Smooth muscle cell (in vitro differentiated cells): ENCODE data around the gene CNTNAP5. TPM values are rescaled to one million over a fixed set of nuclear protein-coding genes. Genes with fewer than 3 reads are reported as not detected.

Source experiments
- DNase-seq: peaks from one replicate; lab custom pipeline; 2025; ENCODE audit not compliant: unreplicated experiment; lab: John Stamatoyannopoulos, UW
- H2AFZ ChIP-seq: fragments of 200-600 bp; sonication (generic); 2 replicates; pipeline ENCODE4 v1.6.0; 2016; ENCODE audit warnings: antibody characterized with exemption, low read depth, mild to moderate bottlenecking
- H3F3A ChIP-seq: fragments of 200-600 bp; sonication (generic); 2 replicates; pipeline ENCODE4 v1.6.0; 2017; ENCODE audit warnings: antibody characterized with exemption, low read depth
- H3K27ac ChIP-seq: fragments of 200-600 bp; sonication (generic); 2 replicates; pipeline ENCODE4 v1.5.1; 2016; ENCODE audit warnings: low read depth, mild to moderate bottlenecking
- H3K27me3 ChIP-seq: fragments of 200-600 bp; sonication (generic); 2 replicates; pipeline ENCODE4 v1.6.1; 2016; ENCODE audit warnings: low read depth, mild to moderate bottlenecking
- H3K36me3 ChIP-seq: fragments of 200-600 bp; sonication (generic); 2 replicates; pipeline ENCODE4 v1.5.1; 2016; ENCODE audit warnings: low read depth
- H3K4me1 ChIP-seq: fragments of 200-600 bp; sonication (generic); 2 replicates; pipeline ENCODE4 v1.5.1; 2016; ENCODE audit warnings: low read depth
- H3K4me2 ChIP-seq: fragments of 200-600 bp; sonication (generic); 2 replicates; pipeline ENCODE4 v1.6.0; 2016; ENCODE audit warnings: mild to moderate bottlenecking
- H3K4me3 ChIP-seq: fragments of 200-600 bp; sonication (generic); 2 replicates; pipeline ENCODE4 v1.5.1; 2016; ENCODE audit warnings: mild to moderate bottlenecking
- H3K79me2 ChIP-seq: fragments of 200-600 bp; sonication (generic); 2 replicates; pipeline ENCODE4 v1.6.0; 2016; ENCODE audit warnings: low read depth, mild to moderate bottlenecking
- H3K9ac ChIP-seq: fragments of 200-600 bp; sonication (generic); 2 replicates; pipeline ENCODE4 v1.6.0; 2016; ENCODE audit warnings: low read depth
- H3K9me3 ChIP-seq: fragments of 200-600 bp; sonication (generic); replicated peaks from 2 replicates; pipeline ENCODE4 v1.5.1; 2016; ENCODE audit warnings: low read depth
- H4K20me1 ChIP-seq: fragments of 200-600 bp; sonication (generic); 2 replicates; pipeline ENCODE4 v1.6.0; 2016; ENCODE audit warnings: low read depth
- WGBS: methylation state at CpG from one replicate; pipeline ENCODE4 v1.1.7; 2016; ENCODE audit warnings: low lambda C conversion rate; 5-methylcytosine and 5-hydroxymethylcytosine counted together
- polyA plus RNA-seq: library from polyadenylated mRNA; unstranded; fragments of >200 nt; fragmentation: Nextera tagmentation; extraction: Ambion mirVana; gene quantifications from 2 replicates; pipeline ENCODE4 v1.2.1, GENCODE V29; 2016
- total RNA-seq: library from RNA; depleted of rRNA; stranded (reverse); fragments of >200 nt; gene quantifications from 2 replicates; pipeline ENCODE4 v1.2.3, GENCODE V29; 2014
- TF ChIP-seq, protein P1 (sequence below): fragments of 200-600 bp; sonication (generic); IDR thresholded peaks from 2 replicates; pipeline ENCODE4 v1.5.1; 2017; ENCODE audit warnings: borderline replicate concordance, mild to moderate bottlenecking, antibody characterized with exemption; ENCODE audit not compliant: insufficient read depth, poor library complexity, severe bottlenecking

Gene CNTNAP5
- total and polyA plus RNA-seq, 2 experiments from 2014 or later: not detected

GRCh38 chr2:124485659-124486058 lies 460.6 kb downstream of the CNTNAP5 start:
- Histone ChIP-seq H3K4me1 (no peaks in the 10 kb centered on the region), H3F3A (no peaks in the 10 kb centered on the region), H3K27me3 (no peaks in the 10 kb centered on the region), H3K4me3 (no peak overlapping the region), H3K9ac (no peak overlapping the region), H3K27ac (no peak overlapping the region), H4K20me1 (no peaks in the 10 kb centered on the region), H3K79me2 (no peaks in the 10 kb centered on the region), H2AFZ (no peak overlapping the region), H3K4me2 (no peak overlapping the region), H3K36me3 (no peaks in the 10 kb centered on the region), H3K9me3 (no peaks in the 10 kb centered on the region)
- TF ChIP-seq, protein P1, sequence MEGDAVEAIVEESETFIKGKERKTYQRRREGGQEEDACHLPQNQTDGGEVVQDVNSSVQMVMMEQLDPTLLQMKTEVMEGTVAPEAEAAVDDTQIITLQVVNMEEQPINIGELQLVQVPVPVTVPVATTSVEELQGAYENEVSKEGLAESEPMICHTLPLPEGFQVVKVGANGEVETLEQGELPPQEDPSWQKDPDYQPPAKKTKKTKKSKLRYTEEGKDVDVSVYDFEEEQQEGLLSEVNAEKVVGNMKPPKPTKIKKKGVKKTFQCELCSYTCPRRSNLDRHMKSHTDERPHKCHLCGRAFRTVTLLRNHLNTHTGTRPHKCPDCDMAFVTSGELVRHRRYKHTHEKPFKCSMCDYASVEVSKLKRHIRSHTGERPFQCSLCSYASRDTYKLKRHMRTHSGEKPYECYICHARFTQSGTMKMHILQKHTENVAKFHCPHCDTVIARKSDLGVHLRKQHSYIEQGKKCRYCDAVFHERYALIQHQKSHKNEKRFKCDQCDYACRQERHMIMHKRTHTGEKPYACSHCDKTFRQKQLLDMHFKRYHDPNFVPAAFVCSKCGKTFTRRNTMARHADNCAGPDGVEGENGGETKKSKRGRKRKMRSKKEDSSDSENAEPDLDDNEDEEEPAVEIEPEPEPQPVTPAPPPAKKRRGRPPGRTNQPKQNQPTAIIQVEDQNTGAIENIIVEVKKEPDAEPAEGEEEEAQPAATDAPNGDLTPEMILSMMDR: no peak
- DNase-seq: no peak
- 92% methylated on average over 5 of the region's 5 CpGs for WGBS

- H3K4me2 ChIP-seq: no peak overlapping the region
- no peaks in the 10 kb centered on the region for H4K20me1 ChIP-seq
- H3K79me2 ChIP-seq: no peaks in the 10 kb centered on the region
- no peak overlapping the region for H2AFZ ChIP-seq
- no peak overlapping the region for H3K27ac ChIP-seq
- no peaks in the 10 kb centered on the region for H3K36me3 ChIP-seq
- H3K4me1 ChIP-seq: no peaks in the 10 kb centered on the region
- no peak overlapping the region for H3K4me3 ChIP-seq
- no peaks in the 10 kb centered on the region for H3F3A ChIP-seq
- H3K9ac ChIP-seq: no peak overlapping the region
- DNase-seq: no peak
- no peaks in the 10 kb centered on the region for H3K27me3 ChIP-seq
- no peaks in the 10 kb centered on the region for H3K9me3 ChIP-seq
- TF ChIP-seq, protein P1: no peak
Measured at GRCh38 chr2:124489686-124490085, 464.6 kb downstream of the CNTNAP5 start.

GRCh38 chr2:124501575-124502152 lies 476.6 kb downstream of the CNTNAP5 start:
- no peak overlapping the region for H3K4me2 ChIP-seq
- no peaks in the 10 kb centered on the region for H3F3A ChIP-seq
- H3K27me3 ChIP-seq: no peaks in the 10 kb centered on the region
- H3K36me3 ChIP-seq: no peaks in the 10 kb centered on the region
- TF ChIP-seq, protein P1: no peak
- no peak overlapping the region for H3K9ac ChIP-seq
- no peaks in the 10 kb centered on the region for H3K4me1 ChIP-seq
- H3K9me3 ChIP-seq: no peaks in the 10 kb centered on the region
- H2AFZ ChIP-seq: no peak overlapping the region
- no peaks in the 10 kb centered on the region for H3K79me2 ChIP-seq
- no peak for DNase-seq
- H3K4me3 ChIP-seq: no peak overlapping the region
- no peak overlapping the region for H3K27ac ChIP-seq
- 74% methylated on average over 6 of the region's 6 CpGs for WGBS
- no peaks in the 10 kb centered on the region for H4K20me1 ChIP-seq

GRCh38 chr2:124514236-124514635 lies 489.1 kb downstream of the CNTNAP5 start:
- no peaks in the 10 kb centered on the region for H3K36me3 ChIP-seq
- no peak overlapping the region for H3K9ac ChIP-seq
- H3K79me2 ChIP-seq: no peaks in the 10 kb centered on the region
- no peaks in the 10 kb centered on the region for H3K9me3 ChIP-seq
- no peak overlapping the region for H2AFZ ChIP-seq
- no peak overlapping the region for H3K4me3 ChIP-seq
- WGBS: 84% methylated on average over 1 of the region's 1 CpG
- DNase-seq: no peak
- H3F3A ChIP-seq: no peaks in the 10 kb centered on the region
- no peaks in the 10 kb centered on the region for H4K20me1 ChIP-seq
- H3K27me3 ChIP-seq: no peaks in the 10 kb centered on the region
- no peak overlapping the region for H3K27ac ChIP-seq
- no peaks in the 10 kb centered on the region for H3K4me1 ChIP-seq
- TF ChIP-seq, protein P1: no peak
- no peak overlapping the region for H3K4me2 ChIP-seq
